ENCODE results near the gene NRDC. TPM values are rescaled to one million over a fixed set of nuclear protein-coding genes. Genes with fewer than 3 reads are reported as not detected.

The NRDC gene
- total RNA-seq, 4 donors from 2014 or later = 53.3 to 61.5 (median 57.9) TPM

- no peaks in the 10 kb centered on the region for H3K27me3 ChIP-seq
- H3K27ac ChIP-seq (replicated peaks in 1 of 4) = no peak overlapping the region
- WGBS = 96% methylated on average over 6 of the region's 6 CpGs
- peaks cover 0 to 6% (median 2%) of the 10 kb centered on the region in 4 donors for H3K36me3 ChIP-seq
- no peak for DNase-seq (ENCODE audit: extremely low spot score)
- intact Hi-C loops (cut with DNase I) = no loop called here
- H3K9me3 ChIP-seq = no peaks in the 10 kb centered on the region
- H3K4me3 ChIP-seq = no peak overlapping the region
- H3K4me1 ChIP-seq = peaks cover 7 to 65% (median 54%) of the 10 kb centered on the region in 4 donors
- TF ChIP-seq POLR2A (IDR thresholded peaks at IDR 0.05; ENCODE audit: low read depth) (no peak), CTCF (IDR thresholded peaks at IDR 0.05) (no peak), EP300 (IDR thresholded peaks at IDR 0.05) (no peak), POLR2AphosphoS5 (IDR thresholded peaks at IDR 0.05) (no peak)
Measured at GRCh38 chr1:51871351-51871975, 7.1 kb downstream of the NRDC start.

- H3K4me3 ChIP-seq = no peak overlapping the region
- DNase-seq (ENCODE audit: extremely low spot score) = no peak
- peaks cover 0 to 6% (median 2%) of the 10 kb centered on the region in 4 donors for H3K36me3 ChIP-seq
- H3K9me3 ChIP-seq = no peaks in the 10 kb centered on the region
- WGBS = 88% methylated on average over 7 of the region's 7 CpGs
- peaks cover 6 to 58% (median 47%) of the 10 kb centered on the region in 4 donors for H3K4me1 ChIP-seq
- intact Hi-C loops (cut with DNase I) = no loop called here
- H3K27me3 ChIP-seq = no peaks in the 10 kb centered on the region
- no peak overlapping the region for H3K27ac ChIP-seq (replicated peaks in 1 of 4)
- TF ChIP-seq CTCF (IDR thresholded peaks at IDR 0.05) = no peak
- TF ChIP-seq EP300 (IDR thresholded peaks at IDR 0.05) = no peak
- TF ChIP-seq POLR2AphosphoS5 (IDR thresholded peaks at IDR 0.05) = no peak
- TF ChIP-seq POLR2A (IDR thresholded peaks at IDR 0.05; ENCODE audit: low read depth) = no peak
Measured at GRCh38 chr1:51870603-51871350, 7.8 kb downstream of the NRDC start.

- no peak overlapping the region for H3K4me3 ChIP-seq
- H3K36me3 ChIP-seq = peaks cover 0 to under 1% (median 0%) of the 10 kb centered on the region in 4 donors
- WGBS = 91% methylated on average over 4 of the region's 4 CpGs
- no peaks in the 10 kb centered on the region for H3K27me3 ChIP-seq
- intact Hi-C loops (cut with DNase I) = no loop called here
- H3K4me1 ChIP-seq = peaks cover 3 to 31% (median 18%) of the 10 kb centered on the region in 4 donors
- H3K9me3 ChIP-seq = no peaks in the 10 kb centered on the region
- TF ChIP-seq POLR2A (IDR thresholded peaks at IDR 0.05; ENCODE audit: low read depth) = no peak
- no peak for TF ChIP-seq CTCF (IDR thresholded peaks at IDR 0.05)
- no peak for TF ChIP-seq EP300 (IDR thresholded peaks at IDR 0.05)
- no peak for TF ChIP-seq POLR2AphosphoS5 (IDR thresholded peaks at IDR 0.05)
- no peak for DNase-seq (ENCODE audit: extremely low spot score)
- H3K27ac ChIP-seq (replicated peaks in 1 of 4) = no peak overlapping the region
Measured at GRCh38 chr1:51867479-51868232, 10.9 kb downstream of the NRDC start.

- Histone ChIP-seq H3K27me3 (no peaks in the 10 kb centered on the region), H3K27ac (replicated peaks in 1 of 4) (no peak overlapping the region), H3K36me3 (peaks cover 0 to 3% (median 0%) of the 10 kb centered on the region in 4 donors), H3K4me3 (no peak overlapping the region), H3K4me1 (peaks cover 0 to 8% (median 6%) of the 10 kb centered on the region in 4 donors), H3K9me3 (no peaks in the 10 kb centered on the region)
- DNase-seq (ENCODE audit: extremely low spot score) = no peak
- 87% methylated on average over 2 of the region's 2 CpGs for WGBS
- TF ChIP-seq POLR2A (IDR thresholded peaks at IDR 0.05; ENCODE audit: low read depth) (no peak), POLR2AphosphoS5 (IDR thresholded peaks at IDR 0.05) (no peak), CTCF (IDR thresholded peaks at IDR 0.05) (no peak), EP300 (IDR thresholded peaks at IDR 0.05) (no peak)
- intact Hi-C loops (cut with DNase I) = no loop called here
Measured at GRCh38 chr1:51863384-51863783, 15.1 kb downstream of the NRDC start.
